Esophagus squamous epithelium (tissue), 5 donors: ENCODE data around the gene FKBP4. TPM values are rescaled to one million over a fixed set of nuclear protein-coding genes. Genes with fewer than 3 reads are reported as not detected.

ENCODE experiments used
- DNase-seq: peaks from one replicate; lab custom pipeline; 2025; lab: John Stamatoyannopoulos, UW
- H3K27ac ChIP-seq, 4 donors: fragments of 200-600 bp; sonication (generic); one replicate each; pipeline ENCODE4 v1.5.1; 2016 to 2019; ENCODE audit warnings: mild to moderate bottlenecking in 1 of 4
- H3K27me3 ChIP-seq, 4 donors: fragments of 200-600 bp; sonication (generic); 1 replicate in 3 of 4; 2 replicates in 1 of 4; pipeline versions ENCODE4 v1.5.1 to v1.6.0; 2017 to 2021; ENCODE audit warnings: antibody characterized with exemption in 1 of 4
- H3K36me3 ChIP-seq, 3 donors: fragments of 200-600 bp; sonication (generic); one replicate each; pipeline ENCODE4 v1.5.1; 2016 to 2019
- H3K4me1 ChIP-seq, 3 donors: fragments of 200-600 bp; sonication (generic); one replicate each; pipeline ENCODE4 v1.5.1; 2017 to 2019
- H3K4me3 ChIP-seq, 4 donors: fragments of 200-600 bp; sonication (generic); 1 replicate in 3 of 4; 2 replicates in 1 of 4; pipeline ENCODE4 v1.5.1; 2016 to 2019; ENCODE audit warnings: mild to moderate bottlenecking in 2 of 4, moderate library complexity in 1 of 4
- H3K9me3 ChIP-seq, 3 donors: fragments of 200-600 bp; sonication (generic); one replicate each; pipeline ENCODE4 v1.5.1; 2016 to 2019
- CTCF ChIP-seq, 6 experiments: fragments of 450-650 bp in 4 of 6; fragments of 200-600 bp in 2 of 6; sonication (generic) in 2 of 6; IDR thresholded peaks; one replicate each; pipeline ENCODE4 v1.5.1; 2016 to 2019; ENCODE audit warnings: antibody characterized with exemption in 6 of 6, mild to moderate bottlenecking in 4 of 6, moderate library complexity in 4 of 6
- POLR2A ChIP-seq, 4 donors: fragments of 450-650 bp; IDR thresholded peaks; one replicate each; pipeline ENCODE4 v1.6.1; 2017; ENCODE audit warnings: antibody characterized with exemption in 4 of 4, mild to moderate bottlenecking in 4 of 4, moderate library complexity in 3 of 4
- WGBS, 2 donors: methylation state at CpG; one replicate each; pipeline ENCODE4 v1.1.5; 2018; 5-methylcytosine and 5-hydroxymethylcytosine counted together
- intact Hi-C: fragments of 100-400 bp; cut with DNase I; formaldehyde crosslinking; loops from one replicate; pipeline ENCODE4 v1.15.0; 2022
- total RNA-seq, 4 donors: library from RNA; depleted of rRNA; stranded (reverse); fragments of >200 nt; gene quantifications; one replicate each; pipeline ENCODE4 v1.1.0, GENCODE V29; 2016
- donor health status: DM: yes; HTN: yes; CAD: no.

The FKBP4 gene
- total RNA-seq, 4 donors from 2014 or later = 55.9 to 86.2 (median 62.8) TPM

GRCh38 chr12:2751686-2752085, 43.1 kb upstream of the FKBP4 start:
- DNase-seq = no peak
- H3K9me3 ChIP-seq = no peaks in the 10 kb centered on the region
- H3K4me3 ChIP-seq = no peak overlapping the region
- peaks cover 0 to 4% (median 0%) of the 10 kb centered on the region in 3 donors for H3K4me1 ChIP-seq
- no peak for TF ChIP-seq POLR2A (IDR thresholded peaks at IDR 0.05)
- H3K27ac ChIP-seq = no peak overlapping the region
- H3K27me3 ChIP-seq = peaks cover 0 to 55% (median 0%) of the 10 kb centered on the region in 4 donors
- no peaks in the 10 kb centered on the region for H3K36me3 ChIP-seq
- intact Hi-C loops = no loop called here
- 52 to 63% methylated on average over 2 of the region's 2 CpGs for WGBS, 2 donors

- H3K27ac ChIP-seq = no peak overlapping the region
- peaks cover 0 to 55% (median 0%) of the 10 kb centered on the region in 4 donors for H3K27me3 ChIP-seq
- no peak overlapping the region for H3K4me3 ChIP-seq
- WGBS, 2 donors = no CpG with 5 or more reads among the region's 58 CpGs
- no peaks in the 10 kb centered on the region for H3K36me3 ChIP-seq
- H3K9me3 ChIP-seq = no peaks in the 10 kb centered on the region
- peaks cover 0 to 4% (median 0%) of the 10 kb centered on the region in 3 donors for H3K4me1 ChIP-seq
- TF ChIP-seq CTCF (IDR thresholded peaks at IDR 0.05) (no peak), POLR2A (IDR thresholded peaks at IDR 0.05) (no peak)
- intact Hi-C loops = no loop called here
- peak; percentile 17 for DNase-seq
Observed at GRCh38 chr12:2752676-2753371, 41.9 kb upstream of the FKBP4 start.

GRCh38 chr12:2753536-2753935, 41.2 kb upstream of the FKBP4 start:
- intact Hi-C loops = no loop called here
- H3K4me3 ChIP-seq = no peak overlapping the region
- TF ChIP-seq CTCF (IDR thresholded peaks at IDR 0.05) (no peak), POLR2A (IDR thresholded peaks at IDR 0.05) (no peak)
- no peaks in the 10 kb centered on the region for H3K9me3 ChIP-seq
- H3K4me1 ChIP-seq = peaks cover 0 to 4% (median 0%) of the 10 kb centered on the region in 3 donors
- 42 to 52% methylated on average over 8 of the region's 8 CpGs for WGBS, 2 donors
- H3K36me3 ChIP-seq = no peaks in the 10 kb centered on the region
- H3K27ac ChIP-seq = no peak overlapping the region
- DNase-seq = no peak
- H3K27me3 ChIP-seq = peaks cover 0 to 58% (median 0%) of the 10 kb centered on the region in 4 donors

- no peak for DNase-seq
- Histone ChIP-seq H3K27me3 (peaks cover 0 to 58% (median 0%) of the 10 kb centered on the region in 4 donors), H3K4me3 (no peak overlapping the region), H3K4me1 (peaks cover 0 to 4% (median 0%) of the 10 kb centered on the region in 3 donors), H3K9me3 (no peaks in the 10 kb centered on the region), H3K27ac (no peak overlapping the region), H3K36me3 (no peaks in the 10 kb centered on the region)
- intact Hi-C loops = no loop called here
- TF ChIP-seq POLR2A (IDR thresholded peaks at IDR 0.05) (no peak), CTCF (IDR thresholded peaks at IDR 0.05) (no peak)
Observed at GRCh38 chr12:2754208-2754607, 40.6 kb upstream of the FKBP4 start.

- intact Hi-C loops = no loop called here
- no peak for DNase-seq
- Histone ChIP-seq H3K27me3 (peaks cover 0 to 34% (median 0%) of the 10 kb centered on the region in 4 donors), H3K4me3 (no peak overlapping the region), H3K9me3 (no peaks in the 10 kb centered on the region), H3K27ac (no peak overlapping the region), H3K4me1 (peaks cover 0 to 4% (median 0%) of the 10 kb centered on the region in 3 donors), H3K36me3 (no peaks in the 10 kb centered on the region)
- TF ChIP-seq CTCF (IDR thresholded peaks at IDR 0.05) = no peak
- no peak for TF ChIP-seq POLR2A (IDR thresholded peaks at IDR 0.05)
- 69 to 76% methylated on average over 5 of the region's 5 CpGs for WGBS, 2 donors
Observed at GRCh38 chr12:2756756-2757155, 38.0 kb upstream of the FKBP4 start.
